ENCODE results near the gene HSPBAP1. TPM values are rescaled to one million over a fixed set of nuclear protein-coding genes. Genes with fewer than 3 reads are reported as not detected.

The HSPBAP1 gene
- total RNA-seq, 1 experiment from 2014 or later, result 8.7 TPM

- no peak overlapping the region for H3K27ac ChIP-seq (ENCODE audit: low read depth, low read length, poor library complexity, severe bottlenecking)
- intact Hi-C loops (cut with micrococcal nuclease; ENCODE audit: unreplicated experiment), result no loop called here
- BruUV-seq (replicated peaks), result no TSS peak
- no peak for TF ChIP-seq EZH2 (IDR thresholded peaks at IDR 0.05; ENCODE audit: borderline replicate concordance, low read depth, low read length, poor library complexity, severe bottlenecking)
- TF ChIP-seq, protein P1, sequence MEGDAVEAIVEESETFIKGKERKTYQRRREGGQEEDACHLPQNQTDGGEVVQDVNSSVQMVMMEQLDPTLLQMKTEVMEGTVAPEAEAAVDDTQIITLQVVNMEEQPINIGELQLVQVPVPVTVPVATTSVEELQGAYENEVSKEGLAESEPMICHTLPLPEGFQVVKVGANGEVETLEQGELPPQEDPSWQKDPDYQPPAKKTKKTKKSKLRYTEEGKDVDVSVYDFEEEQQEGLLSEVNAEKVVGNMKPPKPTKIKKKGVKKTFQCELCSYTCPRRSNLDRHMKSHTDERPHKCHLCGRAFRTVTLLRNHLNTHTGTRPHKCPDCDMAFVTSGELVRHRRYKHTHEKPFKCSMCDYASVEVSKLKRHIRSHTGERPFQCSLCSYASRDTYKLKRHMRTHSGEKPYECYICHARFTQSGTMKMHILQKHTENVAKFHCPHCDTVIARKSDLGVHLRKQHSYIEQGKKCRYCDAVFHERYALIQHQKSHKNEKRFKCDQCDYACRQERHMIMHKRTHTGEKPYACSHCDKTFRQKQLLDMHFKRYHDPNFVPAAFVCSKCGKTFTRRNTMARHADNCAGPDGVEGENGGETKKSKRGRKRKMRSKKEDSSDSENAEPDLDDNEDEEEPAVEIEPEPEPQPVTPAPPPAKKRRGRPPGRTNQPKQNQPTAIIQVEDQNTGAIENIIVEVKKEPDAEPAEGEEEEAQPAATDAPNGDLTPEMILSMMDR (conservative IDR thresholded peaks at IDR 0.05; ENCODE audit: low read depth, low read length), result no peak
- ChIA-PET CTCF (no interaction called here), POLR2A (ENCODE audit: low non-redundant PET) (no interaction called here)
- no peaks in the 10 kb centered on the region for H3K27me3 ChIP-seq (replicated peaks; ENCODE audit: insufficient read depth, low read depth, low read length, poor library complexity)
- no peaks in the 10 kb centered on the region for H3K36me3 ChIP-seq (ENCODE audit: insufficient read depth, low read length, poor library complexity, severe bottlenecking)
- H3K9me3 ChIP-seq (ENCODE audit: low read depth, low read length, poor library complexity, severe bottlenecking), result no peaks in the 10 kb centered on the region
- DNase-seq (ENCODE audit: low spot score), result no peak
- no peaks in the 10 kb centered on the region for H3K4me1 ChIP-seq (ENCODE audit: insufficient read depth, low read length, poor library complexity, severe bottlenecking)
- H3K4me3 ChIP-seq (ENCODE audit: low read depth, low read length, poor library complexity, severe bottlenecking), result no peak overlapping the region
Observed at GRCh38 chr3:122776675-122777468, 16.8 kb downstream of the HSPBAP1 start.

DNA sequence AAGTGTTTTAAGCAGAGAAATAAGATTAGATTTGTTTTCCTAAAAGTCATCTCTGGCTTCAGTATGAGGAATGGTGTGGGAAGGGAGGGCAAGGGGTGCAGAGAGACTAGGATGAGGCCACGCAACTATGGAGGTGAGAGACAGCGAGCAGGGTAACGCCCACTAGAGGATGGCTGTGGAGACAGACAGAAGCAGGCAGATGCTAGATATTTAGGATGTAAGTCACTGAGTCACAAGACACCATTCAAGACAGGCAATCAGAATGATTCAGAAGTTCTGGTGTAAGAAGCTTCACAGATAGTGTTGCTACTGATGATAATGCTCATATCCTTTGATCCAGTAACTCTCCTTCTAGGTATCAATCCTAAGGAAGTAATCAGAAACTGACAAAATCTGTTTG, 19.1 kb downstream of the HSPBAP1 start:
- no TSS peak for BruUV-seq (replicated peaks)
- ChIA-PET CTCF (no interaction called here), POLR2A (ENCODE audit: low non-redundant PET) (no interaction called here)
- TF ChIP-seq, protein P1 (conservative IDR thresholded peaks at IDR 0.05; ENCODE audit: low read depth, low read length), result no peak
- no peak for TF ChIP-seq EZH2 (IDR thresholded peaks at IDR 0.05; ENCODE audit: borderline replicate concordance, low read depth, low read length, poor library complexity, severe bottlenecking)
- H3K4me3 ChIP-seq (ENCODE audit: low read depth, low read length, poor library complexity, severe bottlenecking), result no peak overlapping the region
- no peak for DNase-seq (ENCODE audit: low spot score)
- no peaks in the 10 kb centered on the region for H3K4me1 ChIP-seq (ENCODE audit: insufficient read depth, low read length, poor library complexity, severe bottlenecking)
- H3K27ac ChIP-seq (ENCODE audit: low read depth, low read length, poor library complexity, severe bottlenecking), result no peak overlapping the region
- no peaks in the 10 kb centered on the region for H3K36me3 ChIP-seq (ENCODE audit: insufficient read depth, low read length, poor library complexity, severe bottlenecking)
- no peaks in the 10 kb centered on the region for H3K9me3 ChIP-seq (ENCODE audit: low read depth, low read length, poor library complexity, severe bottlenecking)
- intact Hi-C loops (cut with micrococcal nuclease; ENCODE audit: unreplicated experiment), result no loop called here
- H3K27me3 ChIP-seq (replicated peaks; ENCODE audit: insufficient read depth, low read depth, low read length, poor library complexity), result no peaks in the 10 kb centered on the region

GRCh38 chr3:122773944-122774509, 19.6 kb downstream of the HSPBAP1 start:
- ChIA-PET POLR2A (ENCODE audit: low non-redundant PET) (no interaction called here), CTCF (no interaction called here)
- no peaks in the 10 kb centered on the region for H3K9me3 ChIP-seq (ENCODE audit: low read depth, low read length, poor library complexity, severe bottlenecking)
- H3K36me3 ChIP-seq (ENCODE audit: insufficient read depth, low read length, poor library complexity, severe bottlenecking), result no peaks in the 10 kb centered on the region
- no TSS peak for BruUV-seq (replicated peaks)
- H3K4me1 ChIP-seq (ENCODE audit: insufficient read depth, low read length, poor library complexity, severe bottlenecking), result no peaks in the 10 kb centered on the region
- H3K4me3 ChIP-seq (ENCODE audit: low read depth, low read length, poor library complexity, severe bottlenecking), result no peak overlapping the region
- intact Hi-C loops (cut with micrococcal nuclease; ENCODE audit: unreplicated experiment), result no loop called here
- H3K27me3 ChIP-seq (replicated peaks; ENCODE audit: insufficient read depth, low read depth, low read length, poor library complexity), result no peaks in the 10 kb centered on the region
- H3K27ac ChIP-seq (ENCODE audit: low read depth, low read length, poor library complexity, severe bottlenecking), result no peak overlapping the region
- DNase-seq (ENCODE audit: low spot score), result no peak
- TF ChIP-seq EZH2 (IDR thresholded peaks at IDR 0.05; ENCODE audit: borderline replicate concordance, low read depth, low read length, poor library complexity, severe bottlenecking), result no peak
- TF ChIP-seq, protein P1 (conservative IDR thresholded peaks at IDR 0.05; ENCODE audit: low read depth, low read length), result no peak
